Central memory CD8-positive, alpha-beta T cell (primary cell): ENCODE results near the gene COL11A1.
"Not testable (repeated sequence)": the region's sequence is repeated elsewhere in the genome, so short reads cannot be mapped to it uniquely, and the experiment has no call there.

ENCODE experiments used
- ATAC-seq: fragments of 150-1000 bp; cut with Tn5 transposase; replicated peaks from 2 replicates; pipeline ENCODE4 v1.10.0; 2022; ENCODE audit warnings: mild to moderate bottlenecking, moderate FRiP score, moderate number of reproducible peaks; ENCODE audit not compliant: poor library complexity, severe bottlenecking; ENCODE audit errors: extremely low read depth
- DNase-seq, 2 donors: peaks; one replicate each; pipeline ENCODE4 v3.0.0; 2021; ENCODE audit warnings: low spot score in 2 of 2
- H3K27ac Mint-ChIP-seq: one replicate; pipeline ENCODE4 v1.8.0; 2022; ENCODE audit warnings: low read depth, mild to moderate bottlenecking, moderate library complexity, mixed read lengths
- H3K27me3 Mint-ChIP-seq: one replicate; pipeline ENCODE4 v1.8.0; 2022; ENCODE audit warnings: mixed read lengths
- H3K36me3 Mint-ChIP-seq: one replicate; pipeline ENCODE4 v1.8.0; 2022; ENCODE audit warnings: mild to moderate bottlenecking, moderate library complexity, mixed read lengths; ENCODE audit not compliant: insufficient read depth
- H3K4me1 Mint-ChIP-seq: one replicate; pipeline ENCODE4 v1.8.0; 2022; ENCODE audit warnings: mixed read lengths
- H3K4me3 Mint-ChIP-seq: one replicate; pipeline ENCODE4 v1.8.0; 2022; ENCODE audit warnings: mild to moderate bottlenecking, moderate library complexity, mixed read lengths
- H3K9me3 Mint-ChIP-seq: one replicate; pipeline ENCODE4 v1.8.0; 2022; ENCODE audit warnings: mixed read lengths

COL11A1 gene

DNA sequence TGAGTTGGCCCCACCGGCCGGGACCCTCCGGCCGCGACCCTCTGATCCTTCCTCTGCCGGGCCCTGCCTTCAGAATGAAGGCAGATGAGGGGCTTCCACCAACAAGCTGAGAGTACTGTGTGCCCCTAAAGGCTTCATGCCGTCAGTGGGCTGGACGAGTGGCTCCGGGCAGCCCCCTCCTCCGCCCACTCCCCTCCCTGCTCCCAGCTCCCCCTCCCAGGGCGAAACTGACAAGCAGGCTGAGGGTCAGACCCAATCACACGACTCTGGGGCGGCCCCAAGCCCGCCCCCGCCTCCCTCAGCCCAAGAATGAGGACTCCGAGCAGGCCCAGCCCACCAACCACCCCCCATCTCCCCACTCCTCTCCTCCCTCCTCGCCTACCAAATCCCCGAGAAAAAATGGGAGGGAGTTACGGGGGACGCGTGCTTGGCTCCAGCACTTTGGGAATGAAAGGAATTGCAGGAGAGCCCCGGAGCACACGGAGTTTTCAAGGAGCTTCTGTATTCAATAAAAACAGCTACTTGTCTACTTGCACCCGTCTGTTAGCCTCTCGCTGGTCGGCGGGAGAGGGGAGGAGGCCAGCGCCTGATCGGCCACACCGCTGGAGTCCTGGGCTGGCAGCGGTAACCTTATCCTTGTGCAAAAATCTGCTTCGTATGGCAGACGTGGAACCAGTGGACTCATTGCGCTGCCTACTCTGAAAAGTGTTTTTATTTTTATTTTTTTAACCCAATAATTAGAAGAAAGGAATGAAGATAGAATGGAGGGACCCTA is at the start of gene COL11A1:
COL11A1 (minus strand) TSS at position 147 of the 775 bp plus-strand sequence. CDS start 344 bp downstream, outside the sequence.
- Mint-ChIP-seq H3K27ac (no peak within 1 kb of the TSS), H3K4me1 (no peaks in the 10 kb centered on the region), H3K9me3 (no peaks in the 10 kb centered on the region), H3K27me3 (peaks cover 12% of the 10 kb centered on the region), H3K36me3 (no peaks in the 10 kb centered on the region), H3K4me3 (no peak within 1 kb of the TSS)
- ATAC-seq (no peak), DNase-seq (no peak)

DNA sequence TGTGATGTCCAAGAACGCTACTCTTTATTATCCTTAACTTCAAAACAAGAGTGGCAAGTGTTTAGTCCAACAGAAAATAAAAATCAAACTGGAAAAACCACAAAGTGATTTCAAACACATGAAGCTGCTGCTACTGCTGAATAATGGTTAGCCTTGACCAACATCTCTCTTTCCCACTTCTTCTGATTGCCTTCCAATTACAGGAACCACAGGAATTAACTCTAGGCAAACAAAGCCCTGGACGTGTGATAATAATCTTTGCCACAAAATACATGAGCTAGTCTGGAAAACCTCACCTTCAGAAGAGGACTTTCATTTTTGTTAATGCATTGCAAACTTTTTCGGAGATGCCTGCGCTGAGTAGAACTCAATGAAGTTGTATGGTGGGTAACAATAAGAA is 48.6 kb upstream of the COL11A1 start:
- Mint-ChIP-seq H3K36me3 (no peaks in the 10 kb centered on the region), H3K27me3 (no peaks in the 10 kb centered on the region), H3K9me3 (peaks cover 16% of the 10 kb centered on the region), H3K27ac (no peak overlapping the region), H3K4me1 (no peaks in the 10 kb centered on the region), H3K4me3 (no peak overlapping the region)
- ATAC-seq (no peak), DNase-seq (no peak)

DNA sequence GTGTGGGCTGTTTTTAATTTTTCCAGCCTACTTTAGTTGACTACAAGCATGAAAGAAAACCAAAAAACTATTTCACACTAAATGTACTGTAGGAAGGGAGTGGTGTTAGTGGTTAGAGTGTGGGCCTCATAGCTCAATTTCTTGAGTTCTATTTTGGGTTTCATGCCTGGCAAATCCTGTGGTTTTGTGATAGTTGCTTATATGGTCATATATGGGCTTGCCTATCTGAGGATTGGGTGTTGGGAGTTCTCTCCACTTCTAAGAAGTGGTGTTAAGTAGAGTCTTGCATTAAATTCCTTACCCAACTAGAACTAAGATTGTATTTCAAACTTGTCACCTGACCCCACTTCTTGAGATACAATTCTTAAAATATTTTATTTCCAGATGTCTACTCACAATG is 37.8 kb upstream of the COL11A1 start:
- Mint-ChIP-seq H3K27ac (no peak overlapping the region), H3K27me3 (no peaks in the 10 kb centered on the region), H3K4me3 (no peak overlapping the region), H3K36me3 (no peaks in the 10 kb centered on the region), H3K9me3 (peaks cover 18% of the 10 kb centered on the region), H3K4me1 (no peaks in the 10 kb centered on the region)
- ATAC-seq (no peak), DNase-seq (no peak)

DNA sequence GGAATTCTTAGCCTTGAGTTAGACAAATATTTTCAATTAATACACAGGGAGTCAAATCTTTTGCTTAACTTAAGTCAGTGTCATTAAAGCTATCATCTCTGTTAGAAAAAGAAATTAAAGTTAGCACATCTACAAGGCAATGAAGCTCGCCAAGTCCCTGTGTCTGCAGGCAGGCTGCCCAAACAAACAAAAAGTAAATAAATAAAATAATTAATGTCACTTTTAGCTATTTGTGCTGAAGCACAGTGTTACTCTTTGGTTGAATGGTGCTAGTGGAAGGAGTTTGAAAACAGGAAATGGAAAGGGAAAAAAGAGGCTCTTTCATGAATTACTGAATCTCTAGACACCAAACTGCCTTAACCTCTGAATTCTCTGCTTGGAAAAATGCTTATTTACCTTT is 37.1 kb upstream of the COL11A1 start:
- no peak overlapping the region for H3K4me3 Mint-ChIP-seq
- H3K4me1 Mint-ChIP-seq = no peaks in the 10 kb centered on the region
- no peaks in the 10 kb centered on the region for H3K36me3 Mint-ChIP-seq
- H3K9me3 Mint-ChIP-seq = peaks cover 18% of the 10 kb centered on the region
- DNase-seq (no peak), ATAC-seq (no peak)
- no peak overlapping the region for H3K27ac Mint-ChIP-seq
- H3K27me3 Mint-ChIP-seq = no peaks in the 10 kb centered on the region

DNA sequence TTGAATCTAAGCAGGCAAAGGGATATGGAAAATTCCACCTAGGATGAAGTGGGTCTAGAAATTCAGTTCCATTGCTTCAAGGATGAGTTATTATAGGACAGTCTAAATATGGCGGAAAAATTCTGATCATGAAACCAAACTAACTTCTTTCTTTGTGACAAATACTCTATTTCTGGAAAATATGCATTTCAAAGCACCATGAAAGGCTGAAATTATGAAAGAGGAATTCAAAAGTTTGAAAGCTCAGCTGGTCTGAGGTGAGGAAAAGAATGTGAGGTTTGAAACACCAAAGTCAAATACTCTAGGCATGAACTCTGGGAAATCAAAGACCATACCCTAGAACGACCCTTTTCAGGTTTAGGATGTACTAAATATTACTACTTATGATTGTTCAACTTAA is 36.4 kb upstream of the COL11A1 start:
- no peaks in the 10 kb centered on the region for H3K4me1 Mint-ChIP-seq

DNA sequence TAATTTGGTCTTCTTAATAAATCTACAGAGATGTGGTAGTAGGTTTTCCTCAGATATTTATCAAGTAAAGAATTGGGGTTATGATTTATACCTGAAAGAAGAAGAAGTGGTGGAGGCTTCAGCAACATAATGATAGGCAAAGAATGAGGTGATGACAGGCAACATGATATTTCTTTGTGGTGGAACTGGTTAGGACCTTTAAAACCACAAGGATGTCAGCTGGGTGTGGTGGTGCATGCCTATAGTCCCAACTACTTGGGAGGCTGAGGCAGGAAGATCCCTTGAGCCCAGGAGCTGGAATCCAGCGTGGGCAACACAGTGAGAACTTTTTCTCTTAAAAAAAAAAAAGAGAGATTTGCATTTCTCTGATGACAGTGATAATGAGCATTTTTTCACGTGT is 34.1 kb upstream of the COL11A1 start:
- ATAC-seq (no peak), DNase-seq (no peak)
- H3K36me3 Mint-ChIP-seq = no peaks in the 10 kb centered on the region
- H3K27ac Mint-ChIP-seq = no peak overlapping the region
- H3K4me1 Mint-ChIP-seq = no peaks in the 10 kb centered on the region
- peaks cover 13% of the 10 kb centered on the region for H3K9me3 Mint-ChIP-seq
- no peak overlapping the region for H3K4me3 Mint-ChIP-seq
- no peaks in the 10 kb centered on the region for H3K27me3 Mint-ChIP-seq

More for the DNA sequence above, 36.4 kb upstream of the COL11A1 start:
- no peak overlapping the region for H3K4me3 Mint-ChIP-seq
- no peaks in the 10 kb centered on the region for H3K27me3 Mint-ChIP-seq
- H3K9me3 Mint-ChIP-seq = peaks cover 13% of the 10 kb centered on the region
- no peak overlapping the region for H3K27ac Mint-ChIP-seq
- DNase-seq (no peak), ATAC-seq (no peak)
- no peaks in the 10 kb centered on the region for H3K36me3 Mint-ChIP-seq

DNA sequence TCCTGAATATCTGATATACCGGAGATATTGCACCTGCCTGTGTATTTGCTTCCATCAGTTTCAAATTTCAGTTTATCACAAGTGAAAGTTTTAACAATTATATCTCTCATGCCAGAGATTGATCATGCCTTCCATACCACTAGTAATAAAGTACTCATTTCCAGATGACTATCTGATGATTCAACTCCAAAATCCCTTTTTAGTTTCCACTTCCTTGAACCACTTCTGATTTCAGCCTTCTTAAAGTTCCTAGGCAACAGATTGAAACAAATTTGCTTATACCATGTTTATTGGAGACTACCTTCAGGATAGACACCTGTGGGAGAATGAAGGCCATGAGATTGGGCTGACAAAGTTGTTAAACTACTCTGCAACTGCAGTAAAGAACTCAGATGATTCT is 21.5 kb upstream of the COL11A1 start:
- no peak for ATAC-seq
- no peaks in the 10 kb centered on the region for H3K36me3 Mint-ChIP-seq
- no peak for DNase-seq
- H3K9me3 Mint-ChIP-seq = peaks cover 24% of the 10 kb centered on the region
- H3K27me3 Mint-ChIP-seq = no peaks in the 10 kb centered on the region
- no peak overlapping the region for H3K27ac Mint-ChIP-seq
- no peak overlapping the region for H3K4me3 Mint-ChIP-seq
- H3K4me1 Mint-ChIP-seq = no peaks in the 10 kb centered on the region

DNA sequence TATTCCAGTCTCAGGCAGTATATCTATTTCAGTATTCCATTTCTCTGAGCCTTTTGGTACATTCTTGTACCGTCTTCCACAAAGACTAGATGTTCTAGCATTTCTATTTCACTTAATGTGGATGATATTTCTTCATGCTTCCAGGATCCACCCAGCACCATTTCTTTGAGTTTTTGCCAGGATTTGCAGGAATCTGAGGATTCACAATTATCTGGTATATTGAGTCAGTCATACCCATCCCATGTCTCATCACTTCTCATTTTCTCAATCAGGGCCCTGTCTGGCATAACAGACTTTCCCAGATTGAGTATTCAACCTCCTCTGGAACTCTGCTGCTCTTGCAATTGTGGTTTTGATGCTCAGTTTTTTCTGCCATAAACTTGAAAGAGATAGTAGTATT is 20.9 kb upstream of the COL11A1 start:
- Mint-ChIP-seq H3K4me3 (no peak overlapping the region), H3K36me3 (no peaks in the 10 kb centered on the region), H3K27me3 (no peaks in the 10 kb centered on the region), H3K27ac (no peak overlapping the region), H3K9me3 (peaks cover 24% of the 10 kb centered on the region), H3K4me1 (no peaks in the 10 kb centered on the region)
- no peak for ATAC-seq
- DNase-seq = no peak

DNA sequence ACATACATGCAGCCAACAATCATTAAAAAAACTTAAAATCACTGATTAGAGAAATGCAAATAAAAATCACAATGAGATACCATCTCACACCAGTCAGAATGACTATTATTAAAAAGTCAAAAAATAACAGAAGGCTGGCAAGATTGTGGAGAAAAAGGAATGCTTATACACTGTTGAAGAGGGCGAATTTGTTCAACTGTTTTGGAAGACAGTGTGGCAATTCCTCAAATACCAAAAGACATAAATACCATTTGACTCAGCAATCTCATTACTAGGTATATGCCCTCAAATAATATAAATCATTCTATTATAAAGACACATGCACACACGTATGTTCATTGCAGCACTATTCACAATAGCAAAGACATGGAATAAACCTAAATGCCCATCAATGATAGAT is 19.9 kb upstream of the COL11A1 start:
- peaks cover 22% of the 10 kb centered on the region for H3K9me3 Mint-ChIP-seq
- ATAC-seq, H3K27me3 Mint-ChIP-seq: not testable (repeated sequence)

DNA sequence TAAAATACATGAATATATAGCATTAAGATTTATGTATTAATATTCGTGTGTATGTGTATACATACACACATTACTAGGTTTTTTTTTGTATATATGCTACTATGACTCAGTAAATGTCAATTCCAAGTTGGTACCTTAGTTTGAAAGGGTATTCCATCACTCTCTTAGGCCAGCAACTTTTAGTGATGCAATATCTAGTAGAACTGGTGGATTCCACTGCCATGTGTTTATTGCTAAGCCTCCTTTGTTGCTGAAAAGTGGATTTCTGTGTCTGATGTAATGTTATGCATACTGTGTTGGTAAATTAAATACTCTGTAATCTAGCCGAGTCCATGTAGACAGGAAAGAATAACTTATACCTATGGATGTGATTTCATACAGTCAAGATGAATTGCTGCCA is 16.9 kb upstream of the COL11A1 start:
- no peaks in the 10 kb centered on the region for H3K27me3 Mint-ChIP-seq
- H3K4me1 Mint-ChIP-seq = no peaks in the 10 kb centered on the region
- no peak overlapping the region for H3K4me3 Mint-ChIP-seq
- peaks cover 33% of the 10 kb centered on the region for H3K9me3 Mint-ChIP-seq
- H3K36me3 Mint-ChIP-seq = no peaks in the 10 kb centered on the region
- H3K27ac Mint-ChIP-seq = no peak overlapping the region
- ATAC-seq = no peak
- no peak for DNase-seq

More for the DNA sequence above, 19.9 kb upstream of the COL11A1 start:
- H3K4me1 Mint-ChIP-seq, H3K4me3 Mint-ChIP-seq, DNase-seq, H3K27ac Mint-ChIP-seq, H3K36me3 Mint-ChIP-seq: not testable (repeated sequence)

DNA sequence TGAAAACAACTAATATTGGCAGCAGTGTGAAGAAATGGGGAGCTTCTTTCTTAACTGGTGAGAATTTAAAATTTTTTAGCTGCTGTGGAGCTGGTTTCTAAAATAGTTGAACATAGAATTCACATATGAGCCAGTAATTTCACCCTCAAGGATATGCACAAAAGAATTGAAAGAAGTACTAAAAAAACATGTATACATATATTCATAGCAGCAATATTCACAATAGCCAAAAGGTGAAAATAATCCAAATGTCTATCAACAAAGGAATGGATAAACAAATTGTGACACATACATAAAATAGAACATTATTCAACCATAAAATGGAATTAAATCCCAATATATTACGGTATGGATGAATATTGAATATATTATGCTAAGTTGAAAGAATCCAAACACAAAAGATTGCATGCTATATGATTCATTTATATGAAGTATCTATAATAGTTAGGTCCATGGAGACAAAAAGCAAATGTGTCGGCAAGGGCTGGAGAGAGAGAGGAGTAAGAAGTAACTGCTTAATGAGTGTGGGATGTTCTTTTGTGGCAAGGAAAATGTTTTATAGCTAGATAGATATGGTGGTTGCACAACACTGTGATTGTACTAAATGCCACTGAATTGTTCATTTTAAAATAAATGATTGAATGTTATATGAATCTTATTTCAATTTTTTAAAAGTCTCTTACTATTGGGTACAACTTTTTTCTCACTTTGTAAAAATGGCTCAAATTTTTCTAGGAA is 14.8 kb upstream of the COL11A1 start:
- no peak for DNase-seq

DNA sequence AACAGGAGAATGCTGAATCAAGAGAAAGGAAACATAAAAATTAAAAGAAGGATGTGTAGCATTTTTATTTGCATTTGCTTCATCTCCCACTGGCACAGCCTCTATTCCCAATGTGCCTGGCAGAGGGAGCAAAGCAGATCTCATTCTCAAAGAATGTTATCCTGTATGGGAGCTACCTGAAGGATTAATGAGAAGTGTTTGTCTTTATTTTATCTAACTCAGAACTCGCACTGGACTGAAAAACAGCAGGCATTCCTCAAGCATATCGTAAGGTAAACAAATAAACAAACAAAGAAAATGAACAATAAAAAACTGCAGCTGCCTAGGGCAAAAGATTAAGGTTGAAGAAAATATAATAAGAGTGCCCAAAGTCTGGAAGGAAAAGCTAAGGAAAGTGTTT is 12.7 kb upstream of the COL11A1 start:
- H3K27ac Mint-ChIP-seq = no peak overlapping the region
- DNase-seq (no peak), ATAC-seq (no peak)
- no peak overlapping the region for H3K4me3 Mint-ChIP-seq
- H3K36me3 Mint-ChIP-seq = no peaks in the 10 kb centered on the region
- H3K4me1 Mint-ChIP-seq = no peaks in the 10 kb centered on the region
- no peaks in the 10 kb centered on the region for H3K27me3 Mint-ChIP-seq
- H3K9me3 Mint-ChIP-seq = peaks cover 14% of the 10 kb centered on the region

More for the DNA sequence above, 14.8 kb upstream of the COL11A1 start:
- ATAC-seq = no peak
- Mint-ChIP-seq H3K27me3 (no peaks in the 10 kb centered on the region), H3K36me3 (no peaks in the 10 kb centered on the region), H3K27ac (no peak overlapping the region), H3K9me3 (peaks cover 26% of the 10 kb centered on the region), H3K4me1 (no peaks in the 10 kb centered on the region), H3K4me3 (no peak overlapping the region)

DNA sequence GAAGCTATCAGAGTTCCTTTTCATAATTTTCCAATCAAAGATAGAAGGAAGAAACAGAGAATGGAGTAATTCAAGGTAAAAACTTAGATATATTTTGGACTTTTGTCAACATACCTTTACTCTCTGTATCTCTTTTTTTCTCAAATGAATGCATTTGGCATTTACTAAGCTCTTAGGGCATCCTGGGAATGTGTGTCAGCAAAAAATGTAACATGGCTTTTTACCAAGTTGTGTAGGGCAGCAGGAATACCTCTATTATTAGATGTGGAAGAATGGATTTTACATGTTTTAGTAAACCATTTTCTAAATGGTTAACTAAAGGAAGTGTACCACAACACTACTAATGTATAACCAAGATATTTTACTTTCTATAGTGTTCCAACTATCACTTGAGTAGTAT is 4.2 kb upstream of the COL11A1 start:
- no peak for DNase-seq
- Mint-ChIP-seq H3K27me3 (peaks cover 6% of the 10 kb centered on the region), H3K9me3 (no peaks in the 10 kb centered on the region)

More for the DNA sequence above, 4.2 kb upstream of the COL11A1 start:
- H3K4me3 Mint-ChIP-seq = no peak overlapping the region
- no peaks in the 10 kb centered on the region for H3K36me3 Mint-ChIP-seq
- no peaks in the 10 kb centered on the region for H3K4me1 Mint-ChIP-seq
- no peak for ATAC-seq
- no peak overlapping the region for H3K27ac Mint-ChIP-seq
